Stimulated activated CD4-positive, alpha-beta T cell treated with anti-CD3 and anti-CD28 coated beads, Interleukin-1b, Interleukin-23, amount 100 ng/mL, for 24 hours (primary cell): Measurements from ENCODE around the gene VPS16.
A peak's percentile ranks its signal among the peaks of the same experiment; 100 is the strongest.

ENCODE experiments used
- DNase-seq, 4 experiments: peaks; one replicate each; pipeline ENCODE4 v3.0.0-alpha.2; 2020; ENCODE audit warnings: low read depth in 4 of 4, low spot score in 1 of 4

The VPS16 gene

GRCh38 chr20:2867081-2867864, 26.7 kb downstream of the VPS16 start:
- DNase-seq = no peak

DNA sequence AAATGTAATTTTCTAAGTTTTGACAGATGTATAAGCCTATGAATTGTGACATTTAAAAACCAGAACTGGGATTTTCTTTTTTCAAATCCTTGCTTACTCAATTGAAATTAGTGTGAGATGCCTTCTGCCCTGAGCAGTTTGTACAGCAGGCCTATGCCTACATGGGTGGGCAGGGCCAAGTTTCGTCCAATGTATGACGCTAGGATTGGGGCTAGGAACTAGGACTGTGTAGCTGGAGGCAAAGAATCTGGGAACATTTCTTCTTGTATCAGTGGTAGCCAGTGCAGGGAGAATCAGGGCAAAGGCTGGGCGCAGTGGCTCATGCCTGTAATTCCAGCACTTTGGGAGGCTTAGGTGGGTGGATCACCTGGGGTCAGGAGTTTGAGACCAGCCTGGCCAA, 28.8 kb downstream of the VPS16 start:
- DNase-seq = no peak

DNA sequence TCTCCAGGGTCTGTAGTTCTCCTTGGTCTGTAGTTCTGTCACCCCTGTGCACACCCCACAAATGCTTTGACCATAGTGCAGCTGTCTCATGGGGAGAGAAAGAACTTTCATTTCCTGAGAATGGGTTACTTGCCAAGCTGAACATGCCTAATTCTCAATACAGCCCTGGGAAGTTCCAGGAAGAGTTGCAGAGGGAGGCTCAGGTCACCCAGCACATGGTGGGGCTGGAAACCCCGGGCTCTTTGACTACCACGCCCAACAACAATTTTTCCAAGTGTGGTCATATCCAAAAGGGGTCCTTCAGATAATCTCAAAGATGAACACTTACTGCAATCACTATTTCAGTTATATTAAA, 30.5 kb downstream of the VPS16 start:
- DNase-seq = no peak

GRCh38 chr20:2871661-2872458, 31.3 kb downstream of the VPS16 start:
- no peak for DNase-seq

DNA sequence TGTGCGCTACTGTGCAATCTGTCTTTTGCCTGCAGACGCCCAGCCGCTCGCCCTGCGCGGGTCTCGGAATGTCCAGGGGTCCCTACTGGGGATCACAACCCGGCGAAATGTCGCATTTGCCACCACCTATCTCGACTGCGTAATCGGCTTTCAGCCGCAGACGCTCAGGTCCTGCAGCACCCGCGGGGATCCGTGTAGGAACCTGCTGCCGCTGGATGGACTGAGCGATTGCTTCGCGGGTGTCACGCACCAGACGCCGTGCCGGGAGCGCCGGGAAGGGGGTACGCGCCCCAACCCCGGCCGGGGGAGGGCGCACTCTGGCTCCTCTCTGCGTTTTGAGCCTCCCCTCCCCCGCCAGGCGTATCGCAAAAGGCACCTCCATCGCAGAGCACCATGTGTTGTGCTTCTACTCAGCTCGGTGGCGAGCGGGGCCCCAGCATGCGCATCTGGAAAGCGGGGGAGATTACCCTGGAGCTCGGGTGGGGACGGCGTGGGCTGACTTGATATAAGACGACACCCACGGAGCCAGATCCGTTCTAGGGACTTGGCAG, 32.0 kb downstream of the VPS16 start:
- peak; percentile 57 to 75 (median 69) for DNase-seq

- DNase-seq = peak; percentile 76 to 90 (median 83)
These were observed 32.6 kb downstream of the VPS16 start, which contains the start of gene PTPRA for GRCh38 chr20:2873010-2873746. Gene PTPRA (plus strand): TSS chr20:2873481. CDS start chr20:2964278, 90,797 bp downstream.

GRCh38 chr20:2873747-2874041, 33.1 kb downstream of the VPS16 start:
- peak in 2 of 4 experiments; percentile 43 to 44 for DNase-seq

GRCh38 chr20:2874456-2874855, 33.9 kb downstream of the VPS16 start:
- DNase-seq = no peak

GRCh38 chr20:2875690-2876203, 35.2 kb downstream of the VPS16 start:
- no peak for DNase-seq

DNA sequence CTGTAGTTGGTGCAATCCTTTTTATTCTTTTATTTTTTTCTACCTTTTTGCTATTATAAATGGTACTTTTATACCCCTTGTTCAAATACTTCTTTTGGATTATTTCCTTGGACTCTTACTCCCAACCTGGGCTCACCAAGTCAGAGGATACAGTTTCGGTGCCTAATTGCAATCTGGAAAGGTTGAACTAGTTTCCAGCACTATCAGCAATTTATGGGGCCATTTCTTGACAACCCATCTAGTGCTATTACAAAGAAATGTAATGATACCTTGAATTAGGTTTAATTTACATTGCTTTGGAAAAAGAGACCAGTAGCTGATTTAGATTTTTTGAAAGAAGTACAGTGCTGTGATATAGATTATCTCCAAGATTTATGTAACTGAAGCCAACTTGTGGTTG, 38.0 kb downstream of the VPS16 start:
- no peak for DNase-seq

GRCh38 chr20:2879146-2879545, 38.6 kb downstream of the VPS16 start:
- DNase-seq = no peak

- no peak for DNase-seq
These were observed 40.1 kb downstream of the VPS16 start for GRCh38 chr20:2880650-2881049.

GRCh38 chr20:2883726-2884637, 43.4 kb downstream of the VPS16 start:
- DNase-seq = no peak

GRCh38 chr20:2887715-2888114, 47.2 kb downstream of the VPS16 start:
- no peak for DNase-seq

GRCh38 chr20:2888224-2888955, 47.8 kb downstream of the VPS16 start:
- no peak for DNase-seq

- DNase-seq = no peak
These were observed 48.7 kb downstream of the VPS16 start for GRCh38 chr20:2889209-2889608.

DNA sequence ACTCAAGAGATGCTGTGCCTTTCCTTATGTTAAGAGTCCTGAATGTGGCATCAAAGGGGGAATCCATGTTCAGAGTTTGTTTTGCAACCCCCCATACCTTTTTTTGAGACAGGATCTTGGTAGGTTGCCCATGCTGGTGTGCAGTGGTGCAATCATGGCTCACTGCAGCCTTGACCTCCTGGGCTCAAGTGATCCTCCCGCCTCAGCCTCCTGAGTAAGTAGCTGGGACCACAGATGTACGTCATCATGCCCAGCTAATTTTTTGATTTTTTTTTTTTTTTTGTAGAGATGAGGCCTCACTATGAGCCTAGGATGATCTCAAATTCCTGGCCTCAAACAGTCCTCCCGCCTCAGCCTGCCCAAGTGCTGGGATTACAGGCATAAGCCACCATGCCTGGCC, 49.3 kb downstream of the VPS16 start:
- DNase-seq = no peak

DNA sequence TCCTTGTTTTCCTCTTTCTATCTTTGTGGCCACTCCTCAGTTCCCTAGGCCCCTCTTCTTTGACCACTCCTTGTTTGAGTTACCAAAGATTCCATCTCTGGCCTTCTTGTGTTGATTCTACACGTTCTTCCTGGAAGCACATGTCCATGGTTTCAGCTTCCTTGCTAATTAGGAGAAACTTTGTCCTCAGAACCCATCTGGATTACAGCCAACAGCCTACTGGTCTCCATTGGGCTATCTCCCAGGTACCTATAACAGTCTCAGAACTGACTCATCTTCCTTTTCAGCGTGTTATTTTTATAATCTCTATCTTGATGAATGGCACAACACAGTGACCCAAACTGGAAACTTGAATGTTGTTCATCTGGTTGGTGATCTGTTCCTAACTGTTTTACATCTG, 50.2 kb downstream of the VPS16 start:
- no peak for DNase-seq

DNA sequence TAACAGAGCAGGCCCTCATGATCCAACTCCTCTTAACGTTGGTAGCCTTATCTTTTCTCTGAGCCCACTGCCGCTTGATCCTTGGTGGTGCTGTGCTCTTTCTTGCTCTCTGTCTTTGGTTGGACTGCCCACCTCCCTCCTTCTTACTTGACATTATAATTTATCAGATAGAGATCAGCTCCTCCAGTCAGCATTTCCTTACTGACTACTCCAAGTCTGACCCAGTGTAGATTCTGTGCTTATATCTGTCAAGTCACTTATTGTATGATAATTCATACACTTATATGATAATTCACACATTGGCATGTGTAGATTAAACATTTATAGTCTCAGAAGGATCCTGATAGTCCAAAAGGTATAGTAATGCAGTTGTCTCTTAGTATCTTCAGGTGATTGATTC, 50.8 kb downstream of the VPS16 start:
- no peak for DNase-seq

- DNase-seq = no peak
These were observed 51.8 kb downstream of the VPS16 start for GRCh38 chr20:2892376-2892775.
